Esophagus squamous epithelium (tissue), 5 donors: ENCODE data around the gene ZNF823. TPM values are rescaled to one million over a fixed set of nuclear protein-coding genes. Genes with fewer than 3 reads are reported as not detected.

Experiments
- DNase-seq: peaks from one replicate; lab custom pipeline; 2025; lab: John Stamatoyannopoulos, UW
- H3K27ac ChIP-seq, 4 donors: fragments of 200-600 bp; sonication (generic); one replicate each; pipeline ENCODE4 v1.5.1; 2016 to 2019; ENCODE audit warnings: mild to moderate bottlenecking in 1 of 4
- H3K27me3 ChIP-seq, 4 donors: fragments of 200-600 bp; sonication (generic); 1 replicate in 3 of 4; 2 replicates in 1 of 4; pipeline versions ENCODE4 v1.5.1 to v1.6.0; 2017 to 2021; ENCODE audit warnings: antibody characterized with exemption in 1 of 4
- H3K36me3 ChIP-seq, 3 donors: fragments of 200-600 bp; sonication (generic); one replicate each; pipeline ENCODE4 v1.5.1; 2016 to 2019
- H3K4me1 ChIP-seq, 3 donors: fragments of 200-600 bp; sonication (generic); one replicate each; pipeline ENCODE4 v1.5.1; 2017 to 2019
- H3K4me3 ChIP-seq, 4 donors: fragments of 200-600 bp; sonication (generic); 1 replicate in 3 of 4; 2 replicates in 1 of 4; pipeline ENCODE4 v1.5.1; 2016 to 2019; ENCODE audit warnings: mild to moderate bottlenecking in 2 of 4, moderate library complexity in 1 of 4
- H3K9me3 ChIP-seq, 3 donors: fragments of 200-600 bp; sonication (generic); one replicate each; pipeline ENCODE4 v1.5.1; 2016 to 2019
- POLR2A ChIP-seq, 4 donors: fragments of 450-650 bp; IDR thresholded peaks; one replicate each; pipeline ENCODE4 v1.6.1; 2017; ENCODE audit warnings: antibody characterized with exemption in 4 of 4, mild to moderate bottlenecking in 4 of 4, moderate library complexity in 3 of 4
- whole genome bisulfite sequencing, 2 donors: methylation state at CpG; one replicate each; pipeline ENCODE4 v1.1.5; 2018; 5-methylcytosine and 5-hydroxymethylcytosine counted together
- intact Hi-C: fragments of 100-400 bp; cut with DNase I; formaldehyde crosslinking; loops from one replicate; pipeline ENCODE4 v1.15.0; 2022
- total RNA-seq, 4 donors: library from RNA; depleted of rRNA; stranded (reverse); fragments of >200 nt; gene quantifications; one replicate each; pipeline ENCODE4 v1.1.0, GENCODE V29; 2016
- TF ChIP-seq, protein P1 (sequence below), 6 experiments: fragments of 450-650 bp in 4 of 6; fragments of 200-600 bp in 2 of 6; sonication (generic) in 2 of 6; IDR thresholded peaks; one replicate each; pipeline ENCODE4 v1.5.1; 2016 to 2019; ENCODE audit warnings: antibody characterized with exemption in 6 of 6, mild to moderate bottlenecking in 4 of 6, moderate library complexity in 4 of 6
- donor health status: DM: yes; HTN: yes; CAD: no.

The ZNF823 gene
- total RNA-seq, 4 donors from 2014 or later, result 8.5 to 22.3 (median 11.8) TPM

DNA sequence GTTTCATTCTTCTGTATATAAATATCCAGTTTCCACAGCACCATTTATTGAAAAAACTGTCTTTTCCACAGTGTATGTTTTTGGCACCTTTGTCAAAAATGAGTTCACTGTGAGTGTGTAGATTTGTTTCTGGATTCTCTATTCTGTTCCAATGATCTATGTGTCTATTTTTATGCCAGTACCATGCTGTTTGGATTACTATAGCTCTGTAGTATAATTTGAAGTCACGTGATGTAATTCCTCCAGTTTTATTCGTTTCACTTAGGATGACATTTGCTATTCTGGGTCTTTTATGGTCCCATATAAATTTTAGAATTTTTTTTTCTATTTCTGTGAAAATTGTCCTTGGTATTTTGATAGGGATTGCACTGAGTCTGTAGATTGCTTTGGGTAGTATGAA lies 11.0 kb upstream of the ZNF823 start:
- Histone ChIP-seq H3K9me3 (peaks cover 0 to 46% (median 5%) of the 10 kb centered on the region in 3 donors), H3K27ac (no peak overlapping the region), H3K36me3 (no peaks in the 10 kb centered on the region), H3K4me3 (no peak overlapping the region), H3K27me3 (peaks cover 0 to under 1% (median 0%) of the 10 kb centered on the region in 4 donors), H3K4me1 (no peaks in the 10 kb centered on the region)
- no peak for TF ChIP-seq POLR2A (IDR thresholded peaks at IDR 0.05)
- TF ChIP-seq, protein P1, sequence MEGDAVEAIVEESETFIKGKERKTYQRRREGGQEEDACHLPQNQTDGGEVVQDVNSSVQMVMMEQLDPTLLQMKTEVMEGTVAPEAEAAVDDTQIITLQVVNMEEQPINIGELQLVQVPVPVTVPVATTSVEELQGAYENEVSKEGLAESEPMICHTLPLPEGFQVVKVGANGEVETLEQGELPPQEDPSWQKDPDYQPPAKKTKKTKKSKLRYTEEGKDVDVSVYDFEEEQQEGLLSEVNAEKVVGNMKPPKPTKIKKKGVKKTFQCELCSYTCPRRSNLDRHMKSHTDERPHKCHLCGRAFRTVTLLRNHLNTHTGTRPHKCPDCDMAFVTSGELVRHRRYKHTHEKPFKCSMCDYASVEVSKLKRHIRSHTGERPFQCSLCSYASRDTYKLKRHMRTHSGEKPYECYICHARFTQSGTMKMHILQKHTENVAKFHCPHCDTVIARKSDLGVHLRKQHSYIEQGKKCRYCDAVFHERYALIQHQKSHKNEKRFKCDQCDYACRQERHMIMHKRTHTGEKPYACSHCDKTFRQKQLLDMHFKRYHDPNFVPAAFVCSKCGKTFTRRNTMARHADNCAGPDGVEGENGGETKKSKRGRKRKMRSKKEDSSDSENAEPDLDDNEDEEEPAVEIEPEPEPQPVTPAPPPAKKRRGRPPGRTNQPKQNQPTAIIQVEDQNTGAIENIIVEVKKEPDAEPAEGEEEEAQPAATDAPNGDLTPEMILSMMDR (IDR thresholded peaks at IDR 0.05), result no peak
- intact Hi-C loops, result no loop called here
- 47 to 60% methylated on average over 2 of the region's 2 CpGs for WGBS, 2 donors
- DNase-seq, result no peak

DNA sequence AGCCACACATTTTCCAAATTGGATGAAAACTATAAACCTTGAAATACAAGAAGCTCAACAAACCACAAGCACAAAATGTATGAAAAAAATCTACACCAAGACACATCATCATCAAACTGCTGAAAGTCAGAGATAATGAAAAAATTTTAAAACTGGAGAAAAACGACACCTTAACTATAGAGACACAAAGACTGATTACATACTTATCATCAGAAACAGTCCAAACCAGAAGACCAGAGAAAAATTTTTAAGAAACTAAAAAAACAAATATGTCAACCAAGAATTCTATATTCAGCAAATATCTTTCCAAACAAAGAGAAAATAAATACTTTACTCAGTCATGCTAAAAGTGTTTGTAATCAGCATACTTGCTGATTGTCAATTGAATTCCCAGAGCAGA lies 8.5 kb upstream of the ZNF823 start:
- no peak for DNase-seq
- intact Hi-C loops, result no loop called here
- Histone ChIP-seq H3K27ac (no peak overlapping the region), H3K27me3 (no peaks in the 10 kb centered on the region), H3K4me1 (no peaks in the 10 kb centered on the region), H3K36me3 (no peaks in the 10 kb centered on the region), H3K4me3 (no peak overlapping the region), H3K9me3 (peaks cover 0 to 44% (median 5%) of the 10 kb centered on the region in 3 donors)
- TF ChIP-seq, protein P1 (IDR thresholded peaks at IDR 0.05), result no peak
- TF ChIP-seq POLR2A (IDR thresholded peaks at IDR 0.05), result no peak
- 61 to 63% methylated on average over 1 of the region's 1 CpG for WGBS, 2 donors

DNA sequence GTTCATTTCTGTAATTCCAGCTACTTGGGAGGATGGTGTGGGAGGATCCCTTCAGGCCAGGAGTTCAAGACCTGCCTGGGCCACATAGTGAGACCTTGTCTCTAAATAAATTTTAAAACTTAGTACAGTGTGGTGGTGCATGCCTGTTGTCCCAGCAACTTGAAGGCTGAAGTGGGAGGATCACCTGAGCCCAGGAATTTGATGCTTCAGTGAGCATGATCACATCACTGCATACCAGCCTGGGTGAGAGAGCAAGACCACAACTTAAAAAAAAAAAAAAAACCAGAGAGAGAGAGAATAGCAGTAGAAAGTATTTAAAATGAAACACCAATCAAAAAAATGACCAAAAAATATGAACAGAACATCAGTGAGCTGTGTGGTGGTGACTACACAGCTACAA lies 7.1 kb upstream of the ZNF823 start:
- Histone ChIP-seq H3K27me3 (no peaks in the 10 kb centered on the region), H3K4me3 (no peak overlapping the region), H3K9me3 (peaks cover 0 to 36% (median 5%) of the 10 kb centered on the region in 3 donors), H3K4me1 (no peaks in the 10 kb centered on the region), H3K27ac (no peak overlapping the region), H3K36me3 (no peaks in the 10 kb centered on the region)
- intact Hi-C loops, result no loop called here
- no peak for DNase-seq
- TF ChIP-seq, protein P1 (IDR thresholded peaks at IDR 0.05), result no peak
- no peak for TF ChIP-seq POLR2A (IDR thresholded peaks at IDR 0.05)

DNA sequence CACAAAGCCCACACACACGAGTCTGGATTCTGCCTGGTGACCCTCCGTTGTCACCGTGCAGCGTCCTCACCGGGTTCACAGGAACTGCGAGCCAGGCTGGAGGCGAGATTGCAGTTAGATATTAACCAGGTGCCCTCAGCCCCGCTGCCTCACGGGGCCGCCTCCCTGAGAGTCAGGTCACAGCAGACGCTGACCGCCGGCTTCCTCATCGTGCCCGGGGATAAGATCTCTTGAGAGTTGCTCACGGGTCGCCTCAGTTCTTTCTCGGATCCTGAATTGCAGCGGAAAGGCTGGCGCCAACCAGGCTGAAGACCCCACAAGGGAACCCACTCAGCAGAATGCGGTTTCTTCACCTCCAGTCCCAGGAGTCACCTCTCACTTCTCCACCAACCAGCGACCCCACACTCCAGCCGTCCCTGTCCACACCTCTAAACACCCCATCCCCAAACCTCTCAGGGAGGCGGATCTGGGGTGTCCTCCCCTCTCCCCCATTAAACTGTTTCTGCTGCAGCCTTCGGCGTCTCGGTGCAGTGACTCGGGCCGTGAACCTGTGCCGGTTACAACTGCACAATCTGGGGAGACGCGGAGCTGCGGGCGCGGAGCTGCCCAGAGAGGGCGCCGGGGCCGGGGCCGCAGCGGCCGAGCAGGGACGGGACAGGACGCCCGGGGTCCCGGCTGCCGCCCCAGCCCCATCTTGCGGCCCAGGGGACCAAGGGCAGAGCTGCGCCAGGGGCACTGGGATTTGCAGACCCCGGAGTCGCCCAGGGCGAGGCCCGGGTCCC lies 591 bp downstream of the ZNF823 start:
- Histone ChIP-seq H3K9me3 (no peaks in the 10 kb centered on the region), H3K27ac (peak overlapping the region; percentile 93 to 99 (median 97)), H3K4me1 (peaks cover 18 to 57% (median 19%) of the 10 kb centered on the region in 3 donors), H3K4me3 (peak overlapping the region; percentile 88 to 97 (median 92)), H3K36me3 (no peaks in the 10 kb centered on the region), H3K27me3 (no peaks in the 10 kb centered on the region)
- intact Hi-C loops, result no loop called here
- TF ChIP-seq, protein P1 (IDR thresholded peaks at IDR 0.05), result peak in 1 of 6 experiments; percentile 16
- TF ChIP-seq POLR2A (IDR thresholded peaks at IDR 0.05), result peak in 1 of 4 donors; percentile 6
- 0 to 1% methylated on average over 17 to 21 of the region's 52 CpGs for WGBS, 2 donors
- no peak for DNase-seq

DNA sequence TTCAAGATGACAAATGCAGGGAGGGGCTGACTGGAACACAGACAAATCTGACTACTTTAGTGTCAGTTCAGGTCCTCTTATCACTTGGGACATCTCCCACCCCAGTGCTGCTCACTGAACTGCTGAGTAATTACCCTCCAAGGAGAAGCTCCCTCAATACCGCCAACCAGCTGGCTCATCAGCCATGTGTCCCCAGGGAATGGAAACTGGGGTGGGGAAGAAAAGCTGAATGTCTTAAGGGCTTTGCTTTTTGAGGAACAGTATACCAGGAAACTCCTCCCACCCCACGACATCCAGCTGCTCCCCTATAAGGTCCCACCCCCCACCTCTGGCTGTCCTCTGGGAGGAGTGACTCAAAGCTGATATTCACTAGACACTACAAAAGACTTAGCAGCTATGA lies 2.0 kb downstream of the ZNF823 start:
- no peak for TF ChIP-seq POLR2A (IDR thresholded peaks at IDR 0.05)
- TF ChIP-seq, protein P1 (IDR thresholded peaks at IDR 0.05), result no peak
- Histone ChIP-seq H3K4me3 (peak overlapping the region in 1 of 4 donors; percentile 90), H3K4me1 (peaks cover 18 to 61% (median 19%) of the 10 kb centered on the region in 3 donors), H3K27me3 (no peaks in the 10 kb centered on the region), H3K9me3 (no peaks in the 10 kb centered on the region), H3K27ac (peak overlapping the region in 2 of 4 donors; percentile 21 to 46), H3K36me3 (no peaks in the 10 kb centered on the region)
- intact Hi-C loops, result no loop called here
- DNase-seq, result no peak
- 7 to 25% methylated on average over 2 of the region's 2 CpGs for WGBS, 2 donors
